GM12892 (cell line): Measurements from ENCODE around the gene SORCS1.

Source experiments
- POLR2A ChIP-seq: IDR thresholded peaks from 2 replicates; pipeline ENCODE4 v1.6.1; 2011; ENCODE audit warnings: low read depth, low read length, control low read depth
- POLR2AphosphoS5 ChIP-seq: IDR thresholded peaks from 2 replicates; pipeline ENCODE4 v1.6.1; 2011; ENCODE audit warnings: low read depth, low read length, control low read depth
- TAF1 ChIP-seq: IDR thresholded peaks from 2 replicates; pipeline ENCODE4 v1.6.1; 2011; ENCODE audit warnings: low read depth, mild to moderate bottlenecking, control low read depth, low read length, borderline replicate concordance

GRCh38 chr10:107043461-107043860 lies 121.0 kb downstream of the SORCS1 start:
- no peak for TF ChIP-seq POLR2AphosphoS5
- no peak for TF ChIP-seq POLR2A
- no peak for TF ChIP-seq TAF1
